Spleen (tissue), 7 donors: ENCODE measurements around the gene ATG101.

Experiments
- CTCF ChIP-seq, 11 experiments: fragments of 200-600 bp in 7 of 11; fragments of 450-650 bp in 4 of 11; sonication (generic) in 4 of 11; IDR thresholded peaks in 8 of 11; conservative IDR thresholded peaks in 3 of 11; 1 replicate in 7 of 11; 2 replicates in 4 of 11; pipeline versions ENCODE4 v1.4.0 to v1.8.0; 2016 to 2021; ENCODE audit warnings: antibody characterized with exemption in 11 of 11, inconsistent platforms in 4 of 11, mild to moderate bottlenecking in 1 of 11
- POLR2AphosphoS5 ChIP-seq, 3 donors: sonication (generic); formaldehyde crosslinking; IDR thresholded peaks; one replicate each; pipeline ENCODE4 v1.5.1; 2017; ENCODE audit warnings: antibody characterized with exemption in 3 of 3
- donor health status: DM: no; HTN: no; CAD: no; lungs with moderate emphysema.
- donor health status: DM: no; HTN: no; CAD: no.
- donor health status: DM: no; HTN: no; CAD: no.

GRCh38 chr12:52091061-52091460 is 21.3 kb downstream of the ATG101 start:
- TF ChIP-seq CTCF (IDR thresholded peaks at IDR 0.05 in 8 of 11, conservative IDR thresholded peaks at IDR 0.05 in 3 of 11), result no peak
- TF ChIP-seq POLR2AphosphoS5 (IDR thresholded peaks at IDR 0.05), result no peak
